ENCODE data around the gene STARD5. TPM values are rescaled to one million over a fixed set of nuclear protein-coding genes. Genes with fewer than 3 reads are reported as not detected.

The STARD5 gene
- total RNA-seq, 4 donors from 2014 or later, result 4.9 to 7.1 (median 6.1) TPM

GRCh38 chr15:81292523-81293001 is 31.4 kb downstream of the STARD5 start:
- H3K9me3 ChIP-seq, result no peaks in the 10 kb centered on the region
- peaks cover 0 to 42% (median 0%) of the 10 kb centered on the region in 3 donors for H3K36me3 ChIP-seq
- WGBS, 2 donors, result 72 to 77% methylated on average over 12 of the region's 12 CpGs
- no peaks in the 10 kb centered on the region for H3K27me3 ChIP-seq
- H3K4me1 ChIP-seq, result peaks cover 0 to 35% (median 16%) of the 10 kb centered on the region in 4 donors
- DNase-seq (ENCODE audit: low spot score in 2 of 2), result no peak
- TF ChIP-seq POLR2A (IDR thresholded peaks at IDR 0.05), result no peak
- TF ChIP-seq EP300 (IDR thresholded peaks at IDR 0.05), result no peak
- TF ChIP-seq, protein P1, sequence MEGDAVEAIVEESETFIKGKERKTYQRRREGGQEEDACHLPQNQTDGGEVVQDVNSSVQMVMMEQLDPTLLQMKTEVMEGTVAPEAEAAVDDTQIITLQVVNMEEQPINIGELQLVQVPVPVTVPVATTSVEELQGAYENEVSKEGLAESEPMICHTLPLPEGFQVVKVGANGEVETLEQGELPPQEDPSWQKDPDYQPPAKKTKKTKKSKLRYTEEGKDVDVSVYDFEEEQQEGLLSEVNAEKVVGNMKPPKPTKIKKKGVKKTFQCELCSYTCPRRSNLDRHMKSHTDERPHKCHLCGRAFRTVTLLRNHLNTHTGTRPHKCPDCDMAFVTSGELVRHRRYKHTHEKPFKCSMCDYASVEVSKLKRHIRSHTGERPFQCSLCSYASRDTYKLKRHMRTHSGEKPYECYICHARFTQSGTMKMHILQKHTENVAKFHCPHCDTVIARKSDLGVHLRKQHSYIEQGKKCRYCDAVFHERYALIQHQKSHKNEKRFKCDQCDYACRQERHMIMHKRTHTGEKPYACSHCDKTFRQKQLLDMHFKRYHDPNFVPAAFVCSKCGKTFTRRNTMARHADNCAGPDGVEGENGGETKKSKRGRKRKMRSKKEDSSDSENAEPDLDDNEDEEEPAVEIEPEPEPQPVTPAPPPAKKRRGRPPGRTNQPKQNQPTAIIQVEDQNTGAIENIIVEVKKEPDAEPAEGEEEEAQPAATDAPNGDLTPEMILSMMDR (IDR thresholded peaks at IDR 0.05), result no peak
- H3K4me3 ChIP-seq, result peak overlapping the region in 1 of 4 donors; percentile 21
- peak overlapping the region in 1 of 4 donors; percentile 82 for H3K27ac ChIP-seq

GRCh38 chr15:81291916-81292522 is 31.9 kb downstream of the STARD5 start:
- WGBS, 2 donors, result 76 to 84% methylated on average over 5 of the region's 5 CpGs
- Histone ChIP-seq H3K4me3 (peak overlapping the region in 1 of 4 donors; percentile 21), H3K27ac (peak overlapping the region in 1 of 4 donors; percentile 82), H3K36me3 (peaks cover 0 to 37% (median 0%) of the 10 kb centered on the region in 3 donors), H3K4me1 (peaks cover 0 to 30% (median 16%) of the 10 kb centered on the region in 4 donors), H3K27me3 (no peaks in the 10 kb centered on the region), H3K9me3 (no peaks in the 10 kb centered on the region)
- TF ChIP-seq, protein P1 (IDR thresholded peaks at IDR 0.05), result no peak
- TF ChIP-seq POLR2A (IDR thresholded peaks at IDR 0.05), result no peak
- TF ChIP-seq EP300 (IDR thresholded peaks at IDR 0.05), result no peak
- DNase-seq (ENCODE audit: low spot score in 2 of 2), result no peak

DNA sequence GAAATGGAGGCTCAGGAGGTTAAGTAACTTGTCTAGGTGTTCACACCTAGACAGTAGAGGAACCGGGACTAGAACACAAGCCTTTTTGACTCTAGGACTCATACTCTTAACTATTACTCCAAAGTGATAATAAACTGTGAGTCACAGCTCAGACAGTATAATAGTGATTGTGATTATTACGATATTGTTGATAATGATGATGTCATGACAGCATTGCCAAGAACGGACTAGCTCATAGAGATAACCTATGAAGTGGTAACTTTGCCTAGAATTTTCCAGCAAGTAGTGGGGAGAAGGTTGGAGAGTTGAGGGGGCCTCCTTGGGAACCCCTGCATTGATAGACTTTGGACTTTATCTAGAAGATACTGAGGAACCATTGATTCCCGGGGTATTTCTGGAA is 34.0 kb downstream of the STARD5 start:
- WGBS, 2 donors, result 80 to 81% methylated on average over 4 of the region's 4 CpGs
- TF ChIP-seq, protein P1 (IDR thresholded peaks at IDR 0.05), result no peak
- no peak for TF ChIP-seq POLR2A (IDR thresholded peaks at IDR 0.05)
- no peak for TF ChIP-seq EP300 (IDR thresholded peaks at IDR 0.05)
- Histone ChIP-seq H3K27me3 (no peaks in the 10 kb centered on the region), H3K4me1 (peaks cover 0 to 11% (median 4%) of the 10 kb centered on the region in 4 donors), H3K36me3 (peaks cover 0 to 47% (median 0%) of the 10 kb centered on the region in 3 donors), H3K27ac (no peak overlapping the region), H3K9me3 (no peaks in the 10 kb centered on the region), H3K4me3 (no peak overlapping the region)
- DNase-seq (ENCODE audit: low spot score in 2 of 2), result no peak

DNA sequence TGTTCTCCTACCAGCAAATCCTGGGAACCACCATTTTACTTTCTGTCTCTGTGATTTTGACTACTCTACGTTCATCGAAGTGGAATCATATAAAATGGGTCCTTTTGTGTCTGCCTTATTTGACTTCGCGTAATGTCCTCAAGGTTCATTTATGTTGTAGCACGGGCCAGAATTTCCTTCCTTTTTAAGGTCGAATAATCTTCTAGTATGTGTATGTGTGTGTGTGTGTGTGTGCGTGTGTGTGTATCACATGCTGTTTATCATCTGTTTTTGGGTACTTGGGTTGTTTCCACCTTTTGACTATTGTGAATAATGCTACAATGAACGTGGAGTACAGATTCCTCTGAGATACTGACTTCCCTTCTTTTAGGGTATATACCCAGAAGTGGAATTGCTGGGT is 35.3 kb downstream of the STARD5 start:
- no peaks in the 10 kb centered on the region for H3K4me1 ChIP-seq
- TF ChIP-seq EP300 (IDR thresholded peaks at IDR 0.05) (no peak), POLR2A (IDR thresholded peaks at IDR 0.05) (no peak)
- TF ChIP-seq, protein P1 (IDR thresholded peaks at IDR 0.05), result no peak
- 84 to 87% methylated on average over 8 of the region's 8 CpGs for WGBS, 2 donors
- peaks cover 0 to 43% (median 0%) of the 10 kb centered on the region in 3 donors for H3K36me3 ChIP-seq
- H3K9me3 ChIP-seq, result no peaks in the 10 kb centered on the region
- H3K27ac ChIP-seq, result no peak overlapping the region
- no peaks in the 10 kb centered on the region for H3K27me3 ChIP-seq
- H3K4me3 ChIP-seq, result no peak overlapping the region
- DNase-seq (ENCODE audit: low spot score in 2 of 2), result no peak

DNA sequence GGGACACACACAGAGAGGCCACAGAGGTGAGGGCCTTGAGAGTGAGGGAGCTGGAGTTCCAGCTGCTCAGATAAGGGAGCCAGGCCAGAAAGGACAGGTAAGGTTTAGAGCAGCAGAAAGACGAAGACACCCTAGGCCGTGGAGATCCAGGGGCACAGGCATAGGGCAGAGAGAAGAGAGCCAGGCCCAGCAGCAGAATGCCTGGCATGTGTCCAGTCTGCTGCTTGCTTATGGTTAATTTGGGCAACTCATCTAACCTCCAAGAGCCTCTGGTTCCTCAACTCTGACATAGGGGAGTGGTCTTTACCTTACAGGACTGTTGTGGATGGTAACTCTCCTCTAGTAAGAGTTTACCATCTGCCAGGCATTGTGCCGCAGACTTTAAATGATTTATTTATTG is 35.9 kb downstream of the STARD5 start:
- TF ChIP-seq, protein P1 (IDR thresholded peaks at IDR 0.05), result no peak
- no peak for TF ChIP-seq POLR2A (IDR thresholded peaks at IDR 0.05)
- TF ChIP-seq EP300 (IDR thresholded peaks at IDR 0.05), result no peak
- Histone ChIP-seq H3K27ac (no peak overlapping the region), H3K9me3 (no peaks in the 10 kb centered on the region), H3K4me1 (peaks cover 0 to under 1% (median 0%) of the 10 kb centered on the region in 4 donors), H3K36me3 (peaks cover 0 to 41% (median 0%) of the 10 kb centered on the region in 3 donors), H3K27me3 (no peaks in the 10 kb centered on the region), H3K4me3 (no peak overlapping the region)
- WGBS, 2 donors, result 92% methylated on average over 3 of the region's 3 CpGs
- DNase-seq (ENCODE audit: low spot score in 2 of 2), result no peak

Data from tibial nerve (tissue), 4 donors.